ENCODE data around the gene EHMT2.
"Not testable (repeated sequence)": the region's sequence is repeated elsewhere in the genome, so short reads cannot be mapped to it uniquely, and the experiment has no call there.

EHMT2 gene

DNA sequence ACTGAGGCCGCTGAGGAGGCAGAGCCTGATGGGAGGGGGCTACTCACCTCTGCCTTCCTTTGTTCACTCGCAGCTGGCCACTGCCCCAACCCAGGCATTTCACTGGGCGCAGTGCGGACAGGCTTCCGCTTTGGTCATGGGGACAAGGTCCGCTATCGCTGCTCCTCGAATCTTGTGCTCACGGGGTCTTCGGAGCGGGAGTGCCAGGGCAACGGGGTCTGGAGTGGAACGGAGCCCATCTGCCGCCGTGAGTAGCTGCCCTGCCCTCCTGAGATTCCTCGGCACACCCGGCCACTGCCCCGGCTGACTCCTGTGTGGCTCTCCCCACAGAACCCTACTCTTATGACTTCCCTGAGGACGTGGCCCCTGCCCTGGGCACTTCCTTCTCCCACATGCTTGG lies 36.0 kb upstream of the EHMT2 start:
- TF ChIP-seq, protein P1, sequence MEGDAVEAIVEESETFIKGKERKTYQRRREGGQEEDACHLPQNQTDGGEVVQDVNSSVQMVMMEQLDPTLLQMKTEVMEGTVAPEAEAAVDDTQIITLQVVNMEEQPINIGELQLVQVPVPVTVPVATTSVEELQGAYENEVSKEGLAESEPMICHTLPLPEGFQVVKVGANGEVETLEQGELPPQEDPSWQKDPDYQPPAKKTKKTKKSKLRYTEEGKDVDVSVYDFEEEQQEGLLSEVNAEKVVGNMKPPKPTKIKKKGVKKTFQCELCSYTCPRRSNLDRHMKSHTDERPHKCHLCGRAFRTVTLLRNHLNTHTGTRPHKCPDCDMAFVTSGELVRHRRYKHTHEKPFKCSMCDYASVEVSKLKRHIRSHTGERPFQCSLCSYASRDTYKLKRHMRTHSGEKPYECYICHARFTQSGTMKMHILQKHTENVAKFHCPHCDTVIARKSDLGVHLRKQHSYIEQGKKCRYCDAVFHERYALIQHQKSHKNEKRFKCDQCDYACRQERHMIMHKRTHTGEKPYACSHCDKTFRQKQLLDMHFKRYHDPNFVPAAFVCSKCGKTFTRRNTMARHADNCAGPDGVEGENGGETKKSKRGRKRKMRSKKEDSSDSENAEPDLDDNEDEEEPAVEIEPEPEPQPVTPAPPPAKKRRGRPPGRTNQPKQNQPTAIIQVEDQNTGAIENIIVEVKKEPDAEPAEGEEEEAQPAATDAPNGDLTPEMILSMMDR (IDR thresholded peaks at IDR 0.05; ENCODE audit: insufficient read depth, low read length) = no peak
- TF ChIP-seq SPI1 (IDR thresholded peaks at IDR 0.05; ENCODE audit: borderline replicate concordance, low read depth) (no peak), GABPA (IDR thresholded peaks at IDR 0.05; ENCODE audit: low read depth) (no peak), POLR2AphosphoS5 (IDR thresholded peaks at IDR 0.05; ENCODE audit: low read depth) (no peak)
- TF ChIP-seq, protein P2, sequence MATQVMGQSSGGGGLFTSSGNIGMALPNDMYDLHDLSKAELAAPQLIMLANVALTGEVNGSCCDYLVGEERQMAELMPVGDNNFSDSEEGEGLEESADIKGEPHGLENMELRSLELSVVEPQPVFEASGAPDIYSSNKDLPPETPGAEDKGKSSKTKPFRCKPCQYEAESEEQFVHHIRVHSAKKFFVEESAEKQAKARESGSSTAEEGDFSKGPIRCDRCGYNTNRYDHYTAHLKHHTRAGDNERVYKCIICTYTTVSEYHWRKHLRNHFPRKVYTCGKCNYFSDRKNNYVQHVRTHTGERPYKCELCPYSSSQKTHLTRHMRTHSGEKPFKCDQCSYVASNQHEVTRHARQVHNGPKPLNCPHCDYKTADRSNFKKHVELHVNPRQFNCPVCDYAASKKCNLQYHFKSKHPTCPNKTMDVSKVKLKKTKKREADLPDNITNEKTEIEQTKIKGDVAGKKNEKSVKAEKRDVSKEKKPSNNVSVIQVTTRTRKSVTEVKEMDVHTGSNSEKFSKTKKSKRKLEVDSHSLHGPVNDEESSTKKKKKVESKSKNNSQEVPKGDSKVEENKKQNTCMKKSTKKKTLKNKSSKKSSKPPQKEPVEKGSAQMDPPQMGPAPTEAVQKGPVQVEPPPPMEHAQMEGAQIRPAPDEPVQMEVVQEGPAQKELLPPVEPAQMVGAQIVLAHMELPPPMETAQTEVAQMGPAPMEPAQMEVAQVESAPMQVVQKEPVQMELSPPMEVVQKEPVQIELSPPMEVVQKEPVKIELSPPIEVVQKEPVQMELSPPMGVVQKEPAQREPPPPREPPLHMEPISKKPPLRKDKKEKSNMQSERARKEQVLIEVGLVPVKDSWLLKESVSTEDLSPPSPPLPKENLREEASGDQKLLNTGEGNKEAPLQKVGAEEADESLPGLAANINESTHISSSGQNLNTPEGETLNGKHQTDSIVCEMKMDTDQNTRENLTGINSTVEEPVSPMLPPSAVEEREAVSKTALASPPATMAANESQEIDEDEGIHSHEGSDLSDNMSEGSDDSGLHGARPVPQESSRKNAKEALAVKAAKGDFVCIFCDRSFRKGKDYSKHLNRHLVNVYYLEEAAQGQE (IDR thresholded peaks at IDR 0.05; ENCODE audit: insufficient replicate concordance, low read depth) = no peak
- DNase-seq (ENCODE audit: low read depth in 1 of 2, low spot score in 1 of 2) = no peak
- Histone ChIP-seq H3K4me3 (replicated peaks; ENCODE audit: insufficient read depth, low read length) (no peak overlapping the region), H3K27ac (replicated peaks) (no peak overlapping the region), H3K27me3 (ENCODE audit: insufficient read depth, poor library complexity, severe bottlenecking) (no peaks in the 10 kb centered on the region)

DNA sequence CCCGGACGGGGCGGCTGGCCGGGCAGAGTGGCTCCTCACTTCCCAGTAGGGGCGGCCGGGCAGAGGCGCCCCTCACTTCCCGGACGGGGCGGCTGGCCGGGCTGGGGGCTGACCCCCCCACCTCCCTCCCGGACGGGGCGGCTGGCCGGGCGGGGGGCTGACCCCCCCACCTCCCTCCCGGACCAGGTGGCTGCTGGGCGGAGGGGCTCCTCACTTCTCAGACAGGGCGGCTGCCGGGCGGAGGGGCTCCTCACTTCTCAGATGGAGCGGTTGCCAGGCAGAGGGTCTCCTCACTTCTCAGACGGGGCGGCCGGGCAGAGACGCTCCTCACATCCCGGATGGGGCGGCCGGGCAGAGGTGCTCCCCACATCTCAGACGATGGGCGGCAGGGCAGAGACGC lies 34.6 kb upstream of the EHMT2 start:
- not testable (repeated sequence) for H3K4me3 ChIP-seq (replicated peaks; ENCODE audit: insufficient read depth, low read length); H3K27me3 ChIP-seq (ENCODE audit: insufficient read depth, poor library complexity, severe bottlenecking); DNase-seq (ENCODE audit: low read depth in 1 of 2, low spot score in 1 of 2); H3K27ac ChIP-seq (replicated peaks)

DNA sequence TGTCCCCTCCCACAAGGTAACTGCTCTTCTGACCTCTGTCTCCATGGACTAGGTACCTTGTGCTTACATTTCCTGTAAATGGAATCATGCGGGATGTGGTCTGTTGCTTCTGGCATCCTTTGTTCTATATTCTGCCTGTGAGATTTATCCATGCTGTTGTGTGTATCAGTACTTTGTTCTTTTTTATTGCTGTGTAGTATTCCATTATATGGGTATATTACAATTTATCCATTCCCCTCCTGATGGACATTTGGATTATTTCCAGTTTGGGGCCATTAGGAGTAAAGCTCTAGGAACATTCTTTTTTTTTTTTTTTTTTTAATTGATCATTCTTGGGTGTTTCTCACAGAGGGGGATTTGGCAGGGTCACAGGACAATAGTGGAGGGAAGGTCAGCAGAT lies 33.5 kb upstream of the EHMT2 start:
- Histone ChIP-seq H3K27me3 (ENCODE audit: insufficient read depth, poor library complexity, severe bottlenecking) (no peaks in the 10 kb centered on the region), H3K4me3 (replicated peaks; ENCODE audit: insufficient read depth, low read length) (no peak overlapping the region), H3K27ac (replicated peaks) (no peak overlapping the region)
- no peak for DNase-seq (ENCODE audit: low read depth in 1 of 2, low spot score in 1 of 2)
- TF ChIP-seq, protein P2 (IDR thresholded peaks at IDR 0.05; ENCODE audit: insufficient replicate concordance, low read depth) = no peak
- TF ChIP-seq, protein P1 (IDR thresholded peaks at IDR 0.05; ENCODE audit: insufficient read depth, low read length) = no peak
- no peak for TF ChIP-seq SPI1 (IDR thresholded peaks at IDR 0.05; ENCODE audit: borderline replicate concordance, low read depth)
- TF ChIP-seq POLR2AphosphoS5 (IDR thresholded peaks at IDR 0.05; ENCODE audit: low read depth) = no peak
- TF ChIP-seq GABPA (IDR thresholded peaks at IDR 0.05; ENCODE audit: low read depth) = no peak

DNA sequence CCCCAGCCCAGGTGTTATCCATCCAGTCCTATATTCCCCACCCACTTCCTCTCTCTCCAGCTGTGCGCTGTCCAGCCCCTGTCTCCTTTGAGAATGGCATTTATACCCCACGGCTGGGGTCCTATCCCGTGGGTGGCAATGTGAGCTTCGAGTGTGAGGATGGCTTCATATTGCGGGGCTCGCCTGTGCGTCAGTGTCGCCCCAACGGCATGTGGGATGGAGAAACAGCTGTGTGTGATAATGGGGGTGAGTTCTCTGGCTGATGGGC lies 31.1 kb upstream of the EHMT2 start:
- Histone ChIP-seq H3K27me3 (ENCODE audit: insufficient read depth, poor library complexity, severe bottlenecking) (no peaks in the 10 kb centered on the region), H3K4me3 (replicated peaks; ENCODE audit: insufficient read depth, low read length) (no peak overlapping the region), H3K27ac (replicated peaks) (no peak overlapping the region)
- TF ChIP-seq, protein P1 (IDR thresholded peaks at IDR 0.05; ENCODE audit: insufficient read depth, low read length) = no peak
- TF ChIP-seq POLR2AphosphoS5 (IDR thresholded peaks at IDR 0.05; ENCODE audit: low read depth) = no peak
- no peak for TF ChIP-seq SPI1 (IDR thresholded peaks at IDR 0.05; ENCODE audit: borderline replicate concordance, low read depth)
- TF ChIP-seq, protein P2 (IDR thresholded peaks at IDR 0.05; ENCODE audit: insufficient replicate concordance, low read depth) = no peak
- TF ChIP-seq GABPA (IDR thresholded peaks at IDR 0.05; ENCODE audit: low read depth) = no peak
- DNase-seq (ENCODE audit: low read depth in 1 of 2, low spot score in 1 of 2) = no peak

All from HL-60 (cell line).